Measurements from ENCODE around the gene HHLA2.

GRCh38 chr3:108381529-108382140, 85.3 kb downstream of the HHLA2 start:
- TF ChIP-seq ARNTL (CRISPR knock-in tag; IDR thresholded peaks at IDR 0.05; ENCODE audit: borderline replicate concordance, low read depth), result no peak
- TF ChIP-seq ZFP30 (CRISPR knock-in tag; IDR thresholded peaks at IDR 0.05), result no peak
- no peak for TF ChIP-seq CSDC2 (CRISPR knock-in tag; IDR thresholded peaks at IDR 0.05)
- no peak for TF ChIP-seq ZNF70 (CRISPR knock-in tag; IDR thresholded peaks at IDR 0.05)
- no peak for TF ChIP-seq CSRNP3 (CRISPR knock-in tag; IDR thresholded peaks at IDR 0.05)
- no peak for TF ChIP-seq ZC3H10 (CRISPR knock-in tag; IDR thresholded peaks at IDR 0.05)
- TF ChIP-seq POU6F1 (CRISPR knock-in tag; IDR thresholded peaks at IDR 0.05; ENCODE audit: borderline replicate concordance, low read depth), result no peak
- TF ChIP-seq BACH2 (CRISPR knock-in tag; IDR thresholded peaks at IDR 0.05; ENCODE audit: borderline replicate concordance), result no peak

Data from SK-N-SH treated with all-trans-retinoic acid at 6 μM for 48 hours (cell line).